AG10803 (cell line): ENCODE data around the gene PAM.
"Not testable (repeated sequence)": the region's sequence is repeated elsewhere in the genome, so short reads cannot be mapped to it uniquely, and the experiment has no call there.

Experiments used
- DNase-seq: peaks from one replicate; pipeline ENCODE4 v3.0.0; 2010; ENCODE audit warnings: low read depth
- H3K4me3 ChIP-seq: 2 replicates; pipeline ENCODE4 v1.5.1; 2011; ENCODE audit warnings: mild to moderate bottlenecking, low read length, control low read depth
- CTCF ChIP-seq: conservative IDR thresholded peaks from 2 replicates; pipeline ENCODE4 v1.5.1; 2011; ENCODE audit warnings: mild to moderate bottlenecking, low read length, control low read depth, inconsistent platforms

PAM gene

GRCh38 chr5:102750151-102750834, 4.8 kb upstream of the PAM start:
- TF ChIP-seq CTCF = no peak
- no peak for DNase-seq
- no peak overlapping the region for H3K4me3 ChIP-seq

- not testable (repeated sequence) for H3K4me3 ChIP-seq, DNase-seq
These were observed 3.2 kb upstream of the PAM start for GRCh38 chr5:102751903-102752376.

GRCh38 chr5:102753889-102754766, 977 bp upstream of the PAM start:
- no peak for DNase-seq
- peak overlapping the region; percentile 97 for H3K4me3 ChIP-seq
- no peak for TF ChIP-seq CTCF

DNA sequence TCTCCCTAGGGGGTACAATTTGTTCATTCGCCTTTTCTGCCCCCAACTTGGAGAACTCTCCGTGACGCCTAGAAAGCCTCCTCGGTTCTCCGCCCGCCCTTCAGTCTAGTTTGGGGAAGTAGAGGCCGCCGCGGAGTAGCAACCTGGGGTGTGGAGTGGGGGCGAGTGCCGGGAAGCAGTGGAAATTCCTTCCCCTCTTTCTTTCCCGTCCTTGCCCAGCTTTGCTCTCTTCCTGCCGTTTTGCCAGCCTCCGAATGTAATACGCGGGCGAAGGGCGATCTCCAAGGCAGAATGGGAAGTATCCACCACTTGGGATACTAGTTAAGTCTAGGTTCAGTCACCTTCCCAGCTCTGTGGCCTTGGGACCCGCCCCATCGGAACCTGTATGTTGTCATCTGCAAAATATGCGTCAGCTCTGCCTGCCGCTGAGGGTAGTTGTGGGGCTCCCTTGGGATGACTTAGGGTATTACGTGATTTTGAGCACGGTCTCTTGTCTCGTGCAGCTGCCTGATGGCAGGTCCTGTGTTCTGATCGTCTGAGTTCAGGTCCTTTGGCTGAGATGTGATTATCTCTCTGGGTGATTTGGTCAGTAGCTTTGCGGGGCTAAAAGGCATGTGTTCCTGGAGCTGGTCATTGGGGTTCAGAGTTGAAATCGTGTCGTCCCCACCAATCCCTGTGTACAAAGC, 724 bp downstream of the PAM start:
- no peak for TF ChIP-seq CTCF
- H3K4me3 ChIP-seq = peak overlapping the region; percentile 97
- peak; percentile 77 for DNase-seq

DNA sequence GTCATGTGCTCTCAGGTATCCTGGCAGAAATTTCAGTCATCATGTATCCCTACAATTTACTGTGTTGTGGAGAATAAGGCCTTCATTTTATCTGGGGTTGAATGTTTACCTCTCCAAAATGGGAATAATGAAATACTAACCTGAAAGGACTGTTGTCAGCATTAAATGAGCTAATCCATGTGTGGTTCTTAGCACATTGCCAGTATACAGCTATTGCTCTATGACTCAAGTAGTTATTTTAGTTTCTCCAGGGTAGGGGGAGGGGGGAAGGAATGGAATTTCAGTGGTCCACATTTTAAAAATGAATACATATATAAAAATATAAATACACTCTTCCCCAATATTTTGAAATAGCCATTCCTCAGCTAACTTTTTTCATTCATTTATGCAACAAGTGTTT, 3.5 kb downstream of the PAM start:
- no peak overlapping the region for H3K4me3 ChIP-seq
- peak; percentile 63 for DNase-seq
- no peak for TF ChIP-seq CTCF

DNA sequence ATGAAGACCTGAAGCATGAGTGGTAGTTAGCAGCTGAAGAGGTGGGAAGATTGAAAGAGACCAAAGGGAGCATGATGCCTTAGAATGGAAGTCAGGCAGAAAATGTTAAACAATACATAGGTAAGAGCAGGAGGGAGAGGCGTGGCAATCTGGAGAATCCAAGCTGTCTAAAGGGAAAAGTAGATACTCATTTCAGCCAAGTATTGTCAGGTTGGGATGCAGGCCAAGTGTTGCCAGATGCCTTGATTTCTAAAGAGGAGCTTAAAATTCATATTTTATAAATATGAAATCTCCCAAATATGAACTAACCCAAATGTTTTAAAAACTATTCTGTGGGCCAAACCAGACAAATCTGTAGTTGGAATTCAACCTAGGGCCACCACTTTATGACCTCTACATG, 4.2 kb downstream of the PAM start:
- DNase-seq = no peak
- TF ChIP-seq CTCF = no peak
- H3K4me3 ChIP-seq = no peak overlapping the region

- DNase-seq = no peak
- no peak for TF ChIP-seq CTCF
- no peak overlapping the region for H3K4me3 ChIP-seq
These were observed 4.6 kb downstream of the PAM start for GRCh38 chr5:102759700-102760099.
